ENCODE measurements around the gene GSK3A.

DNA sequence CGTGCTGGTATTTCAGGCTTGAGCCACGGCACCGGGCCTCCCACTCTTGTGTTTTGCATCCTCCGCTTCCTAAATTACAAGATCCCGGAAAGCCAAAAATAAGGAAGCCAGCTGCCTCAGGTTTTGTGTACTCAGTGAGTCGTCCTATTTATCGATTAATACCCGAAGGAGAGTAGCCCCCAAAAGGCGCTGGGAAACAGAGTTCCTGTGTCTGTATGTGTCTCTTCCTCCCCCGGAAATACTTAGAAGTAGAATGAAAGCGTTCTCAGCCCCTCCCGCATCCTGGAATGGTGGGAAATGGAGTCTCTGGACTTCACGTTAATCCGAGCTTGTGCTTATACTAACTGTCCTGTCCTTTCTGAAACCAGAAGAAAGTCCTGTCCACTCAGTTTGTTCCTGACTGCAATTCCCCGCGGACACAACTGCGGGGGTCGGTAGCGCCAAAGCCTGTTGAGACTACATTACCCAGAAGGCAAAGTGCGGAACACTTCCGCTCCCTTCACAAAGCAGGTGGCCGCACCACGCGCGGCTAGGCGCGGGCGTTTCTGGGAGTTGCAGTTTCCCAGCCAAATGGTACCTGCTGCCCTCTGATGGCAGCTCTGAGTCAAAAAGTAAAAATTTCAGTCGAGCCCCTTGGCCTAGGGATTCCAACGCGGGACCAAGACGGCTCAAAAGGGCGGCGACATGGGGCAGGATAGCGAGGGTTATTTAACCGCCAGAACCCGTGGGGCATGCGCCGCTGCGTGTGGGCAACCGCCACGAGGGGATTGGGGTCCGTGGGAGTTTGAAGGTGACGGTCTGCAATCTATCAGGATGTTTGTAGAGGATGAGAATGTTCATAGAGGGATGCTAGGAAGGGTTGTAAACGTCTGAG, 2.2 kb upstream of the GSK3A start:
- TF ChIP-seq, protein P1, sequence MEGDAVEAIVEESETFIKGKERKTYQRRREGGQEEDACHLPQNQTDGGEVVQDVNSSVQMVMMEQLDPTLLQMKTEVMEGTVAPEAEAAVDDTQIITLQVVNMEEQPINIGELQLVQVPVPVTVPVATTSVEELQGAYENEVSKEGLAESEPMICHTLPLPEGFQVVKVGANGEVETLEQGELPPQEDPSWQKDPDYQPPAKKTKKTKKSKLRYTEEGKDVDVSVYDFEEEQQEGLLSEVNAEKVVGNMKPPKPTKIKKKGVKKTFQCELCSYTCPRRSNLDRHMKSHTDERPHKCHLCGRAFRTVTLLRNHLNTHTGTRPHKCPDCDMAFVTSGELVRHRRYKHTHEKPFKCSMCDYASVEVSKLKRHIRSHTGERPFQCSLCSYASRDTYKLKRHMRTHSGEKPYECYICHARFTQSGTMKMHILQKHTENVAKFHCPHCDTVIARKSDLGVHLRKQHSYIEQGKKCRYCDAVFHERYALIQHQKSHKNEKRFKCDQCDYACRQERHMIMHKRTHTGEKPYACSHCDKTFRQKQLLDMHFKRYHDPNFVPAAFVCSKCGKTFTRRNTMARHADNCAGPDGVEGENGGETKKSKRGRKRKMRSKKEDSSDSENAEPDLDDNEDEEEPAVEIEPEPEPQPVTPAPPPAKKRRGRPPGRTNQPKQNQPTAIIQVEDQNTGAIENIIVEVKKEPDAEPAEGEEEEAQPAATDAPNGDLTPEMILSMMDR (conservative IDR thresholded peaks at IDR 0.05): peak; percentile 66
- TF ChIP-seq EZH2 (IDR thresholded peaks at IDR 0.05; ENCODE audit: low read depth): no peak
